Peyer's patch (tissue), 4 donors: ENCODE results near the gene MRPL14.

Experiments used
- CTCF ChIP-seq, 6 experiments: fragments of 450-650 bp in 4 of 6; fragments of 200-600 bp in 2 of 6; sonication (generic) in 1 of 6; IDR thresholded peaks; one replicate each; pipeline ENCODE4 v1.5.1; 2017 to 2019; ENCODE audit warnings: antibody characterized with exemption in 6 of 6, mild to moderate bottlenecking in 3 of 6, moderate library complexity in 1 of 6
- POLR2A ChIP-seq, 2 donors: fragments of 450-650 bp; IDR thresholded peaks; one replicate each; pipeline ENCODE4 v1.5.1; 2017; ENCODE audit warnings: antibody characterized with exemption in 2 of 2, mild to moderate bottlenecking in 2 of 2, moderate library complexity in 2 of 2

DNA sequence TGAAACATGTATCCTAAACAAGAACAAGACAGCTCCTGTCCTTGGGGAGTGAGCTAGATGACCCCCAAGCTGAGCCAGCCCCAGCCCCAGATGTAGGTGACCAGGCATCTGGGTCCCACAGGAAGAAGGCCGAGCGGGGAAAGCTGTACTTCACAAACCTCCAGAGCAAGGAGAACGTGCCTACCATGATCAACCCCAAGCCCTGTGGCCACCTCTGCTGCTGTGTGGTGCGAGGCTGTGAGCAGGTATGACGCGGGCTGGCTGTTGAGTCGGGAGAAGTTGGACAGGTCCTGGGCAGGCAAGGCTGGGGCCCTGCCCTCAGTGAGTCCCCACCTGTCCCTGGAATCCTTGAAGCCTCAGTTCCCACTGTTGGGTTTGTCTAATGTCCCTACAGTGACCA lies 20.0 kb upstream of the MRPL14 start:
- TF ChIP-seq POLR2A (IDR thresholded peaks at IDR 0.05) (no peak), CTCF (IDR thresholded peaks at IDR 0.05) (no peak)
